ENCODE results near the gene EPS8. TPM values are rescaled to one million over a fixed set of nuclear protein-coding genes. Genes with fewer than 3 reads are reported as not detected.

Gene EPS8
- total RNA-seq, 1 experiment from 2014 or later: 32.0 TPM

GRCh38 chr12:15687583-15687982 is 101.6 kb downstream of the EPS8 start:
- in situ Hi-C loops (cut with HindIII; ENCODE audit: low pct_unique_long_range_greater_than_20kb, low sequenced_read_pairs): no loop called here
- no peaks in the 10 kb centered on the region; the same call in none of the 2 replicates for H3K36me3 ChIP-seq (ENCODE audit: control insufficient read depth, insufficient read depth, low read length)
- no peaks in the 10 kb centered on the region for H3K9me3 ChIP-seq (ENCODE audit: control insufficient read depth, insufficient read depth, low read depth, low read length)
- ATAC-seq: no peak
- DNase-seq (ENCODE audit: low read depth, low spot score): no peak
- H3K27me3 ChIP-seq (ENCODE audit: control insufficient read depth, insufficient read depth, low read length): no peaks in the 10 kb centered on the region
- intact Hi-C loops (cut with micrococcal nuclease; ENCODE audit: unreplicated experiment): no loop called here
- peak overlapping the region in 1 of 2 experiments; percentile 43; a peak in 2 of 4 replicates for H3K4me3 ChIP-seq (ENCODE audit: low read depth in 2 of 2, low read length in 2 of 2)
- peak overlapping the region; percentile 82; the same call in 1 of the 2 replicates for H3K27ac ChIP-seq (ENCODE audit: low read length)
- BruUV-seq (replicated peaks): no TSS peak
- H3K4me1 ChIP-seq (ENCODE audit: control insufficient read depth, insufficient read depth, low read length): peaks cover 27% of the 10 kb centered on the region
- ChIA-PET POLR2A (interaction anchor here (0.6 kb wide), 1 partner anchor 109 kb away, joined by 13 read pairs; no protein-coding TSS in a partner anchor), CTCF (no interaction called here)
- TF ChIP-seq POLR2AphosphoS5 (IDR thresholded peaks at IDR 0.05; ENCODE audit: low read depth, low read length) (no peak), TCF7L2 (IDR thresholded peaks at IDR 0.05; ENCODE audit: low read depth, low read length) (no peak), REST (IDR thresholded peaks at IDR 0.05; ENCODE audit: insufficient read depth in 1 of 2, low read depth in 2 of 2, low read length in 1 of 2) (no peak), SIN3A (IDR thresholded peaks at IDR 0.05; ENCODE audit: borderline replicate concordance, insufficient read depth, low read depth, low read length) (no peak)
- TF ChIP-seq, protein P1, sequence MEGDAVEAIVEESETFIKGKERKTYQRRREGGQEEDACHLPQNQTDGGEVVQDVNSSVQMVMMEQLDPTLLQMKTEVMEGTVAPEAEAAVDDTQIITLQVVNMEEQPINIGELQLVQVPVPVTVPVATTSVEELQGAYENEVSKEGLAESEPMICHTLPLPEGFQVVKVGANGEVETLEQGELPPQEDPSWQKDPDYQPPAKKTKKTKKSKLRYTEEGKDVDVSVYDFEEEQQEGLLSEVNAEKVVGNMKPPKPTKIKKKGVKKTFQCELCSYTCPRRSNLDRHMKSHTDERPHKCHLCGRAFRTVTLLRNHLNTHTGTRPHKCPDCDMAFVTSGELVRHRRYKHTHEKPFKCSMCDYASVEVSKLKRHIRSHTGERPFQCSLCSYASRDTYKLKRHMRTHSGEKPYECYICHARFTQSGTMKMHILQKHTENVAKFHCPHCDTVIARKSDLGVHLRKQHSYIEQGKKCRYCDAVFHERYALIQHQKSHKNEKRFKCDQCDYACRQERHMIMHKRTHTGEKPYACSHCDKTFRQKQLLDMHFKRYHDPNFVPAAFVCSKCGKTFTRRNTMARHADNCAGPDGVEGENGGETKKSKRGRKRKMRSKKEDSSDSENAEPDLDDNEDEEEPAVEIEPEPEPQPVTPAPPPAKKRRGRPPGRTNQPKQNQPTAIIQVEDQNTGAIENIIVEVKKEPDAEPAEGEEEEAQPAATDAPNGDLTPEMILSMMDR (IDR thresholded peaks at IDR 0.05): no peak

DNA sequence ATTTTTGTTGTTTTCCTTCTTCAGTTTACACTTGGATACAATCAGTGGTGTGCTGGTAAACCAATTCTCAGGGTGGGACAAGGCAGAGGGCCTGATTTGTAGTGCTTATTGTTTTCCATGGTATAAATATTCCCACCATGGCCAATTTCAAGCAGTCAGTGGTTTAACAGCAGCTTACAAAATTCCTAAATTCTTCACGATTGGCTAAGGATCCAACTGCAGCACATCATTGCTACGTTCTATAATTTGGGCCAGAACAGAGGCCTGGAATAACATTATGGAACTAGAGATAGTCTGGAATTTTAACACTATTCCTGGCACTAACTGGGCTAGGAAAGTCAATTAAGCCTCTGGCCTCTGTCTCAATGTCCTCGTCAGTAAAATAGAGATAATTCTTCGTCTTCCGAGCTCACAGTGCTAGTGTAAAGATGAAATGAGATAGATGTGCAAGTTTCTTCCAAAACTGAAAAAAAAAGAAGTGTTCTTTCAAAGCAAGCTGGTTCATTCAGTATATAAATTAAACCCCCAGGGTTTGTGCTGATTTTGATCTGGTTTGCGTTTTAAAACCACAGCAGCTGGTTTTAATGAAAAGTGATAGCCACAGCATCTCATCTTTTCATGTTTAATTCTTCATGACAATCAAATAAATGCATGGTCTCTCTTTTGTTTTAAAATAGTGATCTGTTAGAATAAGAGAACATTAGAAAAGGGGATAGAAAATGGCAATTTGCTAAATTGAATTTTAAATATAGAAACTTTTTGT is 104.1 kb downstream of the EPS8 start:
- DNase-seq (ENCODE audit: low read depth, low spot score) (no peak), ATAC-seq (no peak)
- POLR2A ChIA-PET: interaction anchor here (0.6 kb wide), 1 partner anchor 82 kb away, joined by 3 read pairs; no protein-coding TSS in a partner anchor
- no TSS peak for BruUV-seq (replicated peaks)
- Histone ChIP-seq H3K4me3 (ENCODE audit: low read depth in 2 of 2, low read length in 2 of 2) (no peak overlapping the region), H3K27me3 (ENCODE audit: control insufficient read depth, insufficient read depth, low read length) (no peaks in the 10 kb centered on the region), H3K27ac (ENCODE audit: low read length) (no peak overlapping the region), H3K4me1 (ENCODE audit: control insufficient read depth, insufficient read depth, low read length) (peaks cover 8% of the 10 kb centered on the region; the same call in 1 of the 2 replicates), H3K9me3 (ENCODE audit: control insufficient read depth, insufficient read depth, low read depth, low read length) (no peaks in the 10 kb centered on the region), H3K36me3 (ENCODE audit: control insufficient read depth, insufficient read depth, low read length) (no peaks in the 10 kb centered on the region; the same call in none of the 2 replicates)
- no peak for TF ChIP-seq SIN3A (IDR thresholded peaks at IDR 0.05; ENCODE audit: borderline replicate concordance, insufficient read depth, low read depth, low read length)
- TF ChIP-seq, protein P1 (IDR thresholded peaks at IDR 0.05): no peak
- TF ChIP-seq REST (IDR thresholded peaks at IDR 0.05; ENCODE audit: insufficient read depth in 1 of 2, low read depth in 2 of 2, low read length in 1 of 2): no peak
- no peak for TF ChIP-seq TCF7L2 (IDR thresholded peaks at IDR 0.05; ENCODE audit: low read depth, low read length)
- TF ChIP-seq POLR2AphosphoS5 (IDR thresholded peaks at IDR 0.05; ENCODE audit: low read depth, low read length): no peak
- CTCF ChIA-PET: no interaction called here
- intact Hi-C loops (cut with micrococcal nuclease; ENCODE audit: unreplicated experiment): no loop called here
- in situ Hi-C loops (cut with HindIII; ENCODE audit: low pct_unique_long_range_greater_than_20kb, low sequenced_read_pairs): no loop called here
